Astrocyte of the hippocampus (primary cell): ENCODE measurements around the gene FGD2.
A peak's percentile ranks its signal among the peaks of the same experiment; 100 is the strongest.

Experiments used
- DNase-seq: peaks from one replicate; pipeline ENCODE4 v3.0.0; 2011; ENCODE audit warnings: low read depth, low spot score

The FGD2 gene

GRCh38 chr6:37018198-37019064 is 13.0 kb downstream of the FGD2 start:
- DNase-seq: peak; percentile 95

GRCh38 chr6:37019065-37019450 is 13.6 kb downstream of the FGD2 start:
- DNase-seq: peak; percentile 65

GRCh38 chr6:37020381-37020780 is 14.9 kb downstream of the FGD2 start:
- no peak for DNase-seq

GRCh38 chr6:37020812-37021211 is 15.4 kb downstream of the FGD2 start:
- no peak for DNase-seq

GRCh38 chr6:37021356-37022129 is 16.1 kb downstream of the FGD2 start:
- DNase-seq: peak; percentile 62

GRCh38 chr6:37022135-37022863 is 16.8 kb downstream of the FGD2 start:
- DNase-seq: no peak

- DNase-seq: peak; percentile 83
Measured at GRCh38 chr6:37024656-37025337, 19.3 kb downstream of the FGD2 start.

GRCh38 chr6:37025621-37026466 is 20.4 kb downstream of the FGD2 start:
- DNase-seq: no peak

- no peak for DNase-seq
Measured at GRCh38 chr6:37027036-37027720, 21.7 kb downstream of the FGD2 start.

- no peak for DNase-seq
Measured at GRCh38 chr6:37027811-37028469, 22.5 kb downstream of the FGD2 start.

- DNase-seq: peak; percentile 86
Measured at GRCh38 chr6:37029249-37029971, 24.0 kb downstream of the FGD2 start.

- DNase-seq: no peak
Measured at GRCh38 chr6:37030599-37030998, 25.1 kb downstream of the FGD2 start.

- no peak for DNase-seq
Measured at GRCh38 chr6:37032239-37032638, 26.8 kb downstream of the FGD2 start.

GRCh38 chr6:37033255-37033654 is 27.8 kb downstream of the FGD2 start:
- DNase-seq: peak; percentile 16

GRCh38 chr6:37033819-37034795 is 28.7 kb downstream of the FGD2 start:
- no peak for DNase-seq

GRCh38 chr6:37036146-37036545 is 30.7 kb downstream of the FGD2 start:
- DNase-seq: no peak
